GM19467 (cell line): ENCODE data around the gene S100PBP.

ENCODE experiments used
- ATAC-seq: cut with Tn5 transposase; IDR thresholded peaks from one replicate; pipeline ENCODE4 v1.9.1; 2021; ENCODE audit warnings: mild to moderate bottlenecking, moderate library complexity; ENCODE audit not compliant: unreplicated experiment

S100PBP gene

DNA sequence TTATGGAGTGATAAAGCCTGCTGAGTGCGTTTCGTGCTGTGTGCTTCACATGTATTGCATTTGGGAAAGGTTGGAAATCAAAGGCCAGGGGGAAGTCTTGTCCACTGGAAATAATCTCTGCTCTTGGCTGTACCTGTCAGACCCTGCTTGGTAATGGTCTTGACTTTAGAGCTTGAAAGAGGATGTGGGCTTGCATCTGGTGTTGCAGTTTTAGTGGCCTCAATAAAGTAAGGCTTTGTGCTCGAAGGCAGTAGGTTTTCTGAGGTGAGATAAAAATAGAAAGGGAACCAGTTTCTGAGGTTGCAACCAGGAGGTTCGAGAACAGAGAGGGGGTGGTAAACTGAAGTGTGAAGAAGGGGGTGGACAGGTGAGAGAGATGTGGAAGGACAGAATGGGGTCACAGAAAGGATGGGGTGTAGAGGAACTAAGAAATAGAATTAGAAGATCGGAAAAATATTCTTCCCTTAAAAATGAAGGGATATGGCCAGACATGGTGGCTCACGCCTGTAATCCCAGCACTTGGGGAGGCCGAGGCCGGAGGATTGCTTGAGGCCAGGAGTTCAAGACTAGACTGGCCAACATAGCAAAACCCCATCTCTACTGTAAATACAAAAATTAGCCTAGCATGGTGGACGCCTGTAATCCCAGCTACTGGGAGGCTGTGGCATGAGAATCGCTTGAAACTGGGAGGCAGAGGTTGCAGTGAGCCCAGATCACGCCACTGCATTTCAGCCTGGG lies 1.5 kb downstream of the S100PBP start:
- no peak for ATAC-seq

GRCh38 chr1:32825181-32825580 lies 7.7 kb downstream of the S100PBP start:
- no peak for ATAC-seq

DNA sequence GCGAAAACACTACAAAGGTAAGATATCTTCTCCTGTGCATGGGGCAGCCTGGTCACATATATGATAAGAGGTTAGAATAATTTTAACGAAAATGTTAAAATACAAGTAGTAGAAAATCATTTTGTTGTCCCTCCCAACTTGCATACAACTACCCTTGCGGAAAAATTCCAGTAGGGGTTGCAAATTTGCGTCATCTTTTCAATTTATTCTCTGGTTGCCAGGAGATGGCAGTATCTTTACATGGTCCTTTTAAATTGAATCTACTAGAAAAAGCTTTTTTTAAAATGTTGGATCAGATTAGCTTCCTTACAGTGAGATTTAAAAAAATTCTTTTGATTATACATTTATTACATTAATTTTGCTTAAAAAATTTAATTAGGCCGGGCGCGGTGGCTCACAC lies 10.9 kb downstream of the S100PBP start:
- ATAC-seq: no peak

DNA sequence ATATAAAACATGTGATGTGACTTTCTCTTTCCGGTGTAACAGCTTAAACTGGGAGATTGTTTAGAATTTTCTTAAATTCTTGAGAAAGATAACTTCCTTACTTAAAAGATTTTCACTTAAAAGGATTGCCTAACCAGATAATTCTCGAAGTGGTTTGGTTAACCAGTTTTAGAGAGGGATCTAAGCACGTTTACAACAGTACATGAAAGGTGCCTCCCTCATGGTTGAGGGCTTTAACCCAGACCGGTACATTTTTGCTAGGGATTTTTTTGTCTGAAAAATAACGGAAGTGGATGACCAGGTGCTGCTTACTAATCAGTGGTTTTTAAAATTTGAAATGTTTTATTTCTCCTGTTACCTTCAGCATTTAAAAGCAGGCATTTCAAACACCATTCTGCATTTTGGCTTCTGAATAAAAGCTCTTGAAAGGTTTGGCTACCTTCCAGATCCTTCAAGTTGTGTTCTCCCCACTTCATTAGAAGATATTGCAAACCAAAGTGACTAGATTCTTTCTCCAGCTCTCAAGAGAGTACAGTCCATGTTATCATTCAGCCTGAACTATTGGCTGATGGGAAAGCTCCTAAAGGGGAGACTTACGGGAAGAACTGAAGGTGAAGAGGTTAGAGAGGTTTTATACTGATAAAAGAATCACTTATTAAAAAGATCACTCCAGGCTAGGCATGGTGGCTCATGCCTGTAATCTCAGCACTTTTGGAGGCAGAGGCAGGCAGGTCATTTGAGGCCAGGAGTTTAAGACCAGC lies 12.8 kb downstream of the S100PBP start:
- no peak for ATAC-seq

- ATAC-seq: no peak
Measured at GRCh38 chr1:32831878-32832277, 14.4 kb downstream of the S100PBP start.

GRCh38 chr1:32848354-32849063 lies 31.1 kb downstream of the S100PBP start:
- no peak for ATAC-seq

DNA sequence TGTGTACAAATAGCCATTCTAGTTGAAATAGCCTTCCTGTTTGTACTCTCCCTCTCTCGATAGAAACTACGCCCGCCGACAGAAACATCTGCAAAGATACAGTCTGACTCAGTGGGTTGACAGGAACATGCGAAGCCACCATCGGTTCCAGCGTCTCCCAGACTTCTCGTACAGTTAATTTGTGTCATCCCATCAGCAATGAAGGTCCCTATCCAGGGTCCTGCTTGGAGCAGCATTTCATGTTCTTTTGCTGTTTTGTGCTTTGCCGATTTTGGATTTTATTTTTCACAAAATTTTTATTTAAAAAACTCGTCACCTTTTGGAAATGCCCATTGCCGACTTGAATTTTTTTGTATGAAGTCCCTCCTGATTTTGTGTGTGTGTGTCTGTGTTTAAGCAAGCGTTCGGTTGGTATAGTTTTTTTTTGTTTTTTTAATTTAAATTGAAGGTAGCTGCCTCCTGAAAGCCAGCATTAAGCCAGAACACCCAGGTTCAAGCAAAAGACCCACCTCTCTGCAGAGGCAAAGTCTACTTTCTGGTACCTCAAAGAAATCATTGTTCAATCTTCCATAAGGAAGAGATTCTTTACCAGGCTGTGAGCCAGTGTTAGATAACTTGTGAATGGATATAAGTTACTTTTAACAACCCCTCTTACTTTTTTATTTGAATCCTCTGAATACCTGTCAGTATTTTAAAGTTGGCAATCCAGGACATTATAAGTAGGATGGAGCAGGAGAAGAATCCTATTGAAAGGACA lies 38.6 kb downstream of the S100PBP start:
- ATAC-seq: no peak

- no peak for ATAC-seq
Measured at GRCh38 chr1:32858136-32858535, 40.7 kb downstream of the S100PBP start.

- no peak for ATAC-seq
Measured at GRCh38 chr1:32858791-32859190, 41.3 kb downstream of the S100PBP start.

- no peak for ATAC-seq
Measured at GRCh38 chr1:32859915-32860314, 42.5 kb downstream of the S100PBP start.

DNA sequence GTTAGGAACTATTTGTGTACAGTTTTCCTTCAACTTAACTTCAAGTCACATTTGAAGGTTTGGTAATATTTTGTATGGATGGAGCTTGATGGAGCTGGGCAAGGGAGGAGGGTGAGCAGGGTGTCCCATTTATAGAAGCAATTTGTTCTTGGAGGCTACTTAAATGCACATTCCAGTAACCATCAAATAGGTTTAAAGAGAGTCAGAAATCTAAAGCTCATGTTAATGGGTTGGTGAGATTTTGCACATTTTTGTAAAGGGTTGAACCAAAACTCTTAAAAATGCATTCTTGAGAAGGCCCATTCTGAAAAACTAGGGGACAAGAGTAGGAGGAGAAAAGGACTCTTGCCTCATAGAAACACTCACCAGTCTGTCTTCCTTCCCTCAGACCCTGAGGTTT lies 43.1 kb downstream of the S100PBP start:
- ATAC-seq: no peak

GRCh38 chr1:32861904-32862695 lies 44.6 kb downstream of the S100PBP start:
- ATAC-seq: no peak

- ATAC-seq: no peak
Measured at GRCh38 chr1:32863218-32863880, 45.9 kb downstream of the S100PBP start.

GRCh38 chr1:32863881-32864245 lies 46.4 kb downstream of the S100PBP start:
- ATAC-seq: no peak

- no peak for ATAC-seq
Measured at GRCh38 chr1:32864375-32865019, 47.0 kb downstream of the S100PBP start.

DNA sequence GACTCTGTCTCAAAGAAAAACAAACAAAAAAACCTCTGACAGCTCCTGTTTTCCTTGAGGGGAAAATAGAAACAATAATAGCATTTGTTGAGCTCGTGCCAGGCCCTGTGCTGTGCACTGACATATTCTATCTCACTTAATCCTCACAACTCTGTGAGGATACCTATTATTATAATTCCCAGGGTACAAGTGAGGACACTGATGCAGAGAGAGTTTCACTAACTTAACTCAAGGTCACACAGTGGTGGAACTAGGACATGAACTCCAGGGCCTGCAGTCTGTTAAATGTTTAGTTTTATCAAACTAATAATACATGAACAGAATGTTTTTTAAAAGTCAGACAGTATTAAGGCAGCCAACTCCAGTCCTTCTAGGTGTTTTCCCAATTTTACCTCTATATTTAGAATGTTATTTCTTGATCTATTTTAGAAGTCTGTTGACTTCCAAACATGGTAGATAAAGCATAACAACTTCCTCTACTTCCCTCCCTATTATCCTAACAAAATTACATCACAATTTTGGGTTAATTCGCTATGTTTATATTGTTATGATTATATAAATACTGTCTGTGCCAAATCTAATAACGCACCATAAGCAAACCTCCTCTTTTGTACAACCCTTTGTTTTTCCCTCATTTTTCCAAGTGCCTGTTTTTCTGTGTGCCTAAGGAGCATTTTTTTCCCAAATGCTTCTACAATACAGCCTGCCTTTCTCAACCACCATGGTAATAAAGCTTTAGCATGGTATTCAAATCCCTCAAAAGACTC lies 48.4 kb downstream of the S100PBP start:
- ATAC-seq: no peak

GRCh38 chr1:32867151-32867550 lies 49.7 kb downstream of the S100PBP start:
- no peak for ATAC-seq

DNA sequence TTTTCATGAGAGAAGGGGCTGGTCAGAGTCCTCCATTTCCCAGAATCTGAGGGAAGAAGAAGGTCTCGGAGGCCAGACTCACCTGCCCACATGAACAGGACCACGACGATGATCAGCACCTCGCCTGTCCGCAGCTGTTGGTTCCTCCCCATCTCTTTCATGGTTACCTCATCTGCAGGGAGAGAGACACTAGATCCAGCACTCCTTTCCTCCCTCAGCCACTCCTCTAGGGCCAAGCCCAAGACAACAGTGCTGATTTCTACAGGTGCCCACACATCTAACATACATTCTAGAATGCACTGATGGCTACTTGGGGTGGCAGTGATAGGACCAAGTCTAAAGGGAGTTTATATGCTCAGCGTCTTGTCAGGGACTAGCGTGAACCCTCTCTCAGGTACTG lies 50.2 kb downstream of the S100PBP start:
- ATAC-seq: no peak

GRCh38 chr1:32868085-32868484 lies 50.6 kb downstream of the S100PBP start:
- no peak for ATAC-seq
